Omental fat pad (tissue), 4 donors: Measurements from ENCODE around the gene SLC16A3. TPM values are rescaled to one million over a fixed set of nuclear protein-coding genes. Genes with fewer than 3 reads are reported as not detected.
"Not testable (repeated sequence)": the region's sequence is repeated elsewhere in the genome, so short reads cannot be mapped to it uniquely, and the experiment has no call there.

Source experiments
- ATAC-seq: fragments of 150-250 bp; one replicate; pipeline ENCODE4 v1.9.1; 2016; ENCODE audit warnings: mild to moderate bottlenecking, moderate library complexity; ENCODE audit not compliant: low FRiP score
- DNase-seq: peaks from one replicate; pipeline ENCODE4 v3.0.0-alpha.2; 2019; ENCODE audit warnings: low spot score
- total RNA-seq, 4 donors: library from RNA; depleted of rRNA; stranded (reverse); fragments of >200 nt; gene quantifications; one replicate each; pipeline ENCODE4 v1.1.0, GENCODE V29; 2016
- TF ChIP-seq, protein P1 (sequence below), 3 donors: fragments of 450-650 bp; IDR thresholded peaks; one replicate each; pipeline ENCODE4 v1.5.1; 2016 to 2017; ENCODE audit warnings: antibody characterized with exemption in 3 of 3, mild to moderate bottlenecking in 3 of 3, moderate library complexity in 2 of 3

SLC16A3 gene
- total RNA-seq, 4 donors from 2014 or later: 25.1 to 68.0 (median 27.5) TPM

DNA sequence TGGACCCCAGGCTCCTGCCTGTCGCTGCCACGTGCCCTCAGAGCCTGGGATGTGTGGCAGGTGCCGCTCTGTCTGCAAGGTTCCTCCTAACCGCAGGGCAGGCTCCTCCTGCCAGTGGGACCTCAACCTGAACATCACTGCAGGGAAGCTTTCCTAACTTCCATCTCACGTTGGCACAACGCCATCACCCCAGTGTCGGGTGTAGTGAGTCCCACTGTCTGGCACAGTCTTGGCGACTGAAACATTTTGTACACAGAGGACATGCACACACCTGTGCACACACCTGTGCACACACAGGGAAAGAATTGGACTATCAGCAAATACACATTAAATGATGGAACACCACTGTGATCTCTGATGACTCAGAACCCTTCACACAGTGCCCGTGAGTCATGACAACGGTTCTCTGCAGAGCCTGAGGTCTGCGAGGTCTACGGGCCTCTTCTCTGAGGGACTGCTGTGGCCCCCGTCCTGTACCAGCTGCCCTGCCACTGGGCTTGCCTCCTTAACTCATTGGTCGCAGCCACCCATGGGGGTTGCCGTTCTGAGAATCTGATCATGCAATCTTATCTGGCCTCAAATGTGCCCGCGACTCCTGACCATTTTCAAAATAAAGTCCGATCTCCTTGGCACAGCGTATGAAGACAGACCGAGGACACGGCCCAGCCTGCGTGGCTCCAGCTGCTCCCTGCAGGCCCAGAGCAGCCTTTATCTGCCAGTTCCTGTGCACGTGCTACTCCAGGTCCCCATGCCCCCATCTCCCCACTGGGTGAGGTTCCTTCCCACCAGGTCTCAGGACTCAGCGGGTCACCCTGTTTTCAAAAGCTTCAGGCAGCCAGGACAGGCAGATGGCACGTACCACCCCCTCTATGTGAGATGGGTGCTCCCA lies 23.8 kb upstream of the SLC16A3 start:
- DNase-seq: no peak
- TF ChIP-seq, protein P1, sequence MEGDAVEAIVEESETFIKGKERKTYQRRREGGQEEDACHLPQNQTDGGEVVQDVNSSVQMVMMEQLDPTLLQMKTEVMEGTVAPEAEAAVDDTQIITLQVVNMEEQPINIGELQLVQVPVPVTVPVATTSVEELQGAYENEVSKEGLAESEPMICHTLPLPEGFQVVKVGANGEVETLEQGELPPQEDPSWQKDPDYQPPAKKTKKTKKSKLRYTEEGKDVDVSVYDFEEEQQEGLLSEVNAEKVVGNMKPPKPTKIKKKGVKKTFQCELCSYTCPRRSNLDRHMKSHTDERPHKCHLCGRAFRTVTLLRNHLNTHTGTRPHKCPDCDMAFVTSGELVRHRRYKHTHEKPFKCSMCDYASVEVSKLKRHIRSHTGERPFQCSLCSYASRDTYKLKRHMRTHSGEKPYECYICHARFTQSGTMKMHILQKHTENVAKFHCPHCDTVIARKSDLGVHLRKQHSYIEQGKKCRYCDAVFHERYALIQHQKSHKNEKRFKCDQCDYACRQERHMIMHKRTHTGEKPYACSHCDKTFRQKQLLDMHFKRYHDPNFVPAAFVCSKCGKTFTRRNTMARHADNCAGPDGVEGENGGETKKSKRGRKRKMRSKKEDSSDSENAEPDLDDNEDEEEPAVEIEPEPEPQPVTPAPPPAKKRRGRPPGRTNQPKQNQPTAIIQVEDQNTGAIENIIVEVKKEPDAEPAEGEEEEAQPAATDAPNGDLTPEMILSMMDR (IDR thresholded peaks at IDR 0.05): no peak
- peak; percentile 37 for ATAC-seq

DNA sequence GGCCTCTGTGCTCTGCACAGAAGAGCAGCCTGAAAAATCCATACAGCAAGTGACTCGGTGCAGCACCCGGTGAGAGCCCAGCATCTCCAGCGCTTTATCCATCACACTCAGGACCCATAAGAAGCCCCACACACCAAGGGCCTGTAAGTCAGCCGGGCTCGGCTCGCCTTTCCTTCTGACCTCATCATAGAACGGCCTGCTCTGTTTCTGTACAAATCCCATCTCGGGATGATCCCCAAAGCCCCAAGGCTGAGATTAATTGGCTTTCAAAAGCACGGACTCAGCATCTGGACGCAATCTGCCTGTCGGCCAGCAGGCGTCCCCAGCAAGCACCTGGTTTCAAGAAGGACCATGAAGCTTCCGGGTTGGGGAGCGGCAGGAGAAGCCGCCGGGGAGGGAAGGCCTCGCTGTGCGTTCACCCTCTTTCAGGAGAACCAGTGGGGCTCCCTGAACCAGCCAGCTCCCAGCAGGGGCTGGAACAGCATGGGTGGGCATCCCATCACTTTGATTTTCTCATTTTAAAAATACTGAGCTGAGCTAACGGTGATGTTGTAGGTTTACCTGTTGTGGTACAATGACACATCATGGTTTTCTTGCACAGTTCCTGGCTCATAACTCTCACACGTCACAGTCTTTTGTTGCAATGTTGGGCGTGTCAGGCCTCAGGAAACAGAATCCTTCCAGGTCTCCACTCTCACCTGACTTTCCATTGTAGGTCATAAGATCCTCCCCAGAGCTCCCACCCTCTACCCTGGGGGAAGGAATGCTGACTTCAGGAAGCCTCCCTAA lies 22.9 kb upstream of the SLC16A3 start:
- ATAC-seq (peak; percentile 77), DNase-seq (peak; percentile 58)
- TF ChIP-seq, protein P1 (IDR thresholded peaks at IDR 0.05): peak in 1 of 3 donors; percentile 65

GRCh38 chr17:82210655-82211054 lies 18.2 kb upstream of the SLC16A3 start:
- not testable (repeated sequence) for ATAC-seq, DNase-seq

DNA sequence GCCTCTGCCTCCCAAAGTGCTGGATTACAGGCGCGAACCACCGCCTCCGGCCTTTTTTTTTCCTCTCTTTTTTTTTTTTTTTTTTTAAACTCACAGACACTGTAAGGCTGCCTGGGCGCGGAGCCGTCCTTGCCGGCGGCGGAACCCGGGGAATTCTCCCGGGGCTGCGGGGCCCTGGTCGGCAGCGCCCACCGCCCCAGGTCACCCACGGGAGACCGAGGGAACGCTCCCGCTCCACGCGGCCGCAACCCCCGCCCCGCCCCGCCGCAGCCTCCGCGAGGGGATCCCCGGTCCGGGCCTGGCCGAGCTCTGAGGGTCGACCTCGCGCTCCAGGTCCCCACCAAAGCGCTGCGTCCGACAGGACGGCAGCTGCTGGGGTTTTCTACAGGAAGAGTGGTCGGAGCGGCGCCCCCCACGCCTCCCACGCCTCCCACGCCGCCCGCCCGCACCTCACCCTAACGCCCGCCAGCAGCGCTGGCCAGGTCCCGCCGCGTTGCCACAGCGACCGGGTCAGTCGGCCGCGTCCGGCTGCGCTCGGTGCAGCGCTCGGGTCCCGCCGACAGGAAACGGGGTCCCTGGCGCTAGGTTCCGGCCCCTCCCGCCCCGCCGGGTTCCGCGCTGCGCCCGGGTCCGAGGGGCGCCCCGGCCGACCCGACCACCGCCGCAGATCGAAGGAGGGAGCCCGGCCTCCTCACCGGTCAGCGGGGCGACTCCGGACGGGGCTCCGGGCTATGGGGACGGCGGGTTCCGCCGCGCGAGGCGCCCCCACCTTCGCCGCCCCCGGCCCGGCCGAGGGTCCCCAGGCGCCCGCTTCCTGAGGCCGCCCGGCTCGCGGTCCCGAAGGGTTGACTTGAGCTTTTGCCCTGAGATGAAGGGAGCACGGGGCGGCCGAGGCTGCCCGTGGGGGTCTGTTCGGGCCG lies 16.3 kb upstream of the SLC16A3 start, which contains the start of gene CCDC57:
Gene CCDC57 (minus strand): TSS at position 512 of the 920 bp plus-strand sequence. CDS start 10,898 bp downstream, outside the sequence.
- TF ChIP-seq, protein P1 (IDR thresholded peaks at IDR 0.05): no peak
- no peak for DNase-seq
- ATAC-seq: peak; percentile 88

- ATAC-seq: peak; percentile 73
- TF ChIP-seq, protein P1 (IDR thresholded peaks at IDR 0.05): no peak
- DNase-seq: peak; percentile 53
These were observed 15.4 kb upstream of the SLC16A3 start for GRCh38 chr17:82213251-82214011.

GRCh38 chr17:82214012-82214628 lies 14.7 kb upstream of the SLC16A3 start:
- no peak for DNase-seq
- TF ChIP-seq, protein P1 (IDR thresholded peaks at IDR 0.05): no peak
- ATAC-seq: no peak
